ENCODE measurements around the gene ITPR1.

ITPR1 gene

DNA sequence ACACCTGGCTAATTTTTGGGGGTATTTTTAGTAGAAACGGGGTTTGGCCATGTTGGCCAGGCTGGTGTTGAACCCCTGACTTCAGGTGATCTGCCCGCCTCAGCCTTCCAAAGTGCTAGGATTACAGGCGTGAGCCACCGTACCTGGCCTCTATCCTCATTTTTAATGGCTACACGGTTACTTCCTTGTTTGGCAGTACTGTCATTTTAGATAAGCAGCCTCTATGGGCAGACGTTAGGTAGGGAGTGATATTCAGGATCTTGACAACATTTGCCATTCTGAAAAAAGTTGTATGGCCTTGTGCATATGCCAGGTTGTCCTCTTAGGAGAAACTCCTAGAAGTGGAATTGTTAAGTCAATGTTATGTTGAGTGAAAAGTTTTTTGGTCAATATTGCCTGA, 141.7 kb downstream of the ITPR1 start:
- DNase-seq (ENCODE audit: extremely low read depth, low read depth) = no peak
- TF ChIP-seq, protein P1, sequence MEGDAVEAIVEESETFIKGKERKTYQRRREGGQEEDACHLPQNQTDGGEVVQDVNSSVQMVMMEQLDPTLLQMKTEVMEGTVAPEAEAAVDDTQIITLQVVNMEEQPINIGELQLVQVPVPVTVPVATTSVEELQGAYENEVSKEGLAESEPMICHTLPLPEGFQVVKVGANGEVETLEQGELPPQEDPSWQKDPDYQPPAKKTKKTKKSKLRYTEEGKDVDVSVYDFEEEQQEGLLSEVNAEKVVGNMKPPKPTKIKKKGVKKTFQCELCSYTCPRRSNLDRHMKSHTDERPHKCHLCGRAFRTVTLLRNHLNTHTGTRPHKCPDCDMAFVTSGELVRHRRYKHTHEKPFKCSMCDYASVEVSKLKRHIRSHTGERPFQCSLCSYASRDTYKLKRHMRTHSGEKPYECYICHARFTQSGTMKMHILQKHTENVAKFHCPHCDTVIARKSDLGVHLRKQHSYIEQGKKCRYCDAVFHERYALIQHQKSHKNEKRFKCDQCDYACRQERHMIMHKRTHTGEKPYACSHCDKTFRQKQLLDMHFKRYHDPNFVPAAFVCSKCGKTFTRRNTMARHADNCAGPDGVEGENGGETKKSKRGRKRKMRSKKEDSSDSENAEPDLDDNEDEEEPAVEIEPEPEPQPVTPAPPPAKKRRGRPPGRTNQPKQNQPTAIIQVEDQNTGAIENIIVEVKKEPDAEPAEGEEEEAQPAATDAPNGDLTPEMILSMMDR (IDR thresholded peaks at IDR 0.05; ENCODE audit: low read depth, low read length) = no peak

DNA sequence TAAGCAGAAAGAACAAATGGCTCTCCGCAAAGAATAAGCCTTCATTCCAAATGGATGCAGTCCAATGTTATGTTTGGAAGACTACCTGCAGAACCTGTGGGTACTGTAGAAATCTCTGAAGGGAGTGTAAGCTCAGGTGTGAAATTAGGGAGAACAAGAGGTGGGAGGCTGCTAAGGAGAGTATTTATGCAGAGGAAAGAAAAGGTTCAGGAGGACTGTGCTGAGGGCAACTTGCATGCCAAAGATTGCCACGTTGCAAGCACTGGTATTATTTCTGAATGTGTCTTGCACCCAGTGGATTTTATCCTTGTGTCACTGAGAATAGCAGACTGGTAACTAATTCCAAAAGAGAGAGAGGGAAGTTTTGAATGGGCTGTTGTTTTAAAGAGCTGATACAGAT, 144.1 kb downstream of the ITPR1 start:
- TF ChIP-seq, protein P1 (IDR thresholded peaks at IDR 0.05; ENCODE audit: low read depth, low read length) = no peak
- DNase-seq (ENCODE audit: extremely low read depth, low read depth) = no peak

DNA sequence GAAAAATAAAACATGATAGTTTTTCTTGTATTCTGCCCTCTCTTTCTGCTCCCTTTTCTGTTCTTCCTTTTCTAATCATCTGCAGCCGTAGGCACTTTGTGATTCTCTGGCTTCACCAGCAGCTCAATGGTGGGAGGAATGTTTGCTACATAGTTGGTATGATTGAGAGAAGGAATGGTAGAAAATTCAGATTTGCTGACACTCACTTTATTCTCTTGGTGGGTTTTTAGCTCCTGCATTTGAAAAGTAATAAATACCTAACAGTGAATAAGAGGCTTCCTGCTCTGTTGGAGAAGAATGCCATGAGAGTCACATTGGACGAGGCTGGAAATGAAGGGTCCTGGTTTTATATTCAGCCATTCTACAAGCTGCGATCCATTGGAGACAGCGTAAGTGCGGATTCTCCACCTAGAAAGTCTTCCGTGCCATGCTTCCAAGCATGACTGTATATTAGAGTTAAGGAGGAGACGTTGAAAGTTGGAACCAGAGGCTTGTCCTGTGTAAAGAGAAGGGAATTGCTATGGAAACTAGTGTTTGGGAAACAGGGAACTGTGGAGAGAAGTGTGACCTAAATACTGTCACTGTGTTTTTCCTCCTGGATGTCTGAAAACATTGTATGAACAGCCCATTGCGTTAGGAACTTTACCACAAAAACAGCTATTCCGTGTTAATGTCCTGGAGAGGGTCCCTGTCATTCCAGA, 148.9 kb downstream of the ITPR1 start:
- DNase-seq (ENCODE audit: extremely low read depth, low read depth) = no peak
- TF ChIP-seq, protein P1 (IDR thresholded peaks at IDR 0.05; ENCODE audit: low read depth, low read length) = no peak

DNA sequence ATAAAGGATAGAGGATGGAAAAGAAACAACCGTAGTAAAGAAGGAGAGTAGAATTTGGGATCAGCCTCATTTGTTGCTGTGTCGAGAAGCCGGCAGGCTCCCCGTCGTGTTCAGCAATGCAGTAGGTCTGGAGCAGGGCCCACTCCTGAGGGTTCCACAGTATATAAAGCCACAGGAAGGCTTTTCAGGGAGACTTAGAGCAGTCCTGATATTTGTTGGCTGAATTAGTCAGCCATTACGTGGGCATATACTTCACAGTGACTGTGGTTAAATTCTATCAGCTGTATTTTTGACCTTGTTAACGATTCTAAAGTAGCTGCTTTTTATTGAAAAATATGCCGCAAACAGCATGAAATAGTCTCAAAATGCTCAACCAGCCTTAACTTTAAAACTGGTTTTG, 149.5 kb downstream of the ITPR1 start:
- TF ChIP-seq, protein P1 (IDR thresholded peaks at IDR 0.05; ENCODE audit: low read depth, low read length) = no peak
- no peak for DNase-seq (ENCODE audit: extremely low read depth, low read depth)

DNA sequence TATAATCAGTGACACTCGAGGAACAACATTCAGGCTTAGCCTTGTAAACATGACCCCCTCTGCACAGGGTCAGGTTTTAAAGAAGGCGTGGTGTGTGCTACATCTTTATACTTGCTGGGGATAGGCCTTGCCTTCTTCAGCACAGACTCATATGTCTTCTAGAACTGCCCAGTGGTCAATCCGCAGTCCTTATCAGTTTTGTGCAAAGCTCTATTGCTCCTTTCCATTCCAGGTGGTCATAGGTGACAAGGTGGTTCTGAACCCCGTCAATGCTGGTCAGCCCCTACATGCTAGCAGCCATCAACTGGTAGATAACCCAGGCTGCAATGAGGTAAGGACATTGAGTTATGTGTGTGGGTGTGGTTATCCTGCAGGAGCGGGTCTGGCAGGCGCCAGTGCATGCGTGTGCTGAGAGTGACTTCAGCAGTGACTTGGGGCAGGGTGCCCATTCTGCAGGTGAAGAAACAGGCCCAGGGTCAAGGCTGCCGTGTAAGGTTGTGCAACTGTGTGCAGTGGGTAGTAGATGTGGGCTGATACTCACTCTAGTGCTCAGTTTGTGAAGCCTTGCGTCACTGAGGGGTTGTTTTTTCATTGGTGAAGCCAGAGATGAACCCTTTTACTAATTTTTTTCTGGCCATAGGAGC, 150.9 kb downstream of the ITPR1 start:
- DNase-seq (ENCODE audit: extremely low read depth, low read depth) = no peak

DNA sequence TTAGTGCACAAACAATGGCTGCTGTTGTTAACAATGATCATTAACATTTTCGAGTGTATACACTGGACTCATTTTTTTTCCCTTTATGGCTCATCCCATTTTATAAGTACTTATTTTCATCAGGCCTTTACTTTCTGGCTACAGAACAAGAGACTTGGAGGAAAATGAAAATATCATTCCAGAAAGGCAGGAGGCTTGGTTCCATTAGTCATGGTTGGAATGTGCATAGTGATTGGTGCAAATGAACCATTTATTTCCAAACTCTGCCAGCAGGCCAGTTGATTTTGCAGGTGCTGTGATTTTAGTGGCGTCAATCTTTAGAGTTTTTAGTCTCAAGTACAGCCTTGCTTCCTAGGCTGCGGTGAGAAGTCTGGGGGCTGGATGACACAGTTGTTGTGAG, 151.8 kb downstream of the ITPR1 start:
- TF ChIP-seq, protein P1 (IDR thresholded peaks at IDR 0.05; ENCODE audit: low read depth, low read length) = no peak
- DNase-seq (ENCODE audit: extremely low read depth, low read depth) = no peak

More for the DNA sequence above, 150.9 kb downstream of the ITPR1 start:
- TF ChIP-seq, protein P1 (IDR thresholded peaks at IDR 0.05; ENCODE audit: low read depth, low read length) = no peak

DNA sequence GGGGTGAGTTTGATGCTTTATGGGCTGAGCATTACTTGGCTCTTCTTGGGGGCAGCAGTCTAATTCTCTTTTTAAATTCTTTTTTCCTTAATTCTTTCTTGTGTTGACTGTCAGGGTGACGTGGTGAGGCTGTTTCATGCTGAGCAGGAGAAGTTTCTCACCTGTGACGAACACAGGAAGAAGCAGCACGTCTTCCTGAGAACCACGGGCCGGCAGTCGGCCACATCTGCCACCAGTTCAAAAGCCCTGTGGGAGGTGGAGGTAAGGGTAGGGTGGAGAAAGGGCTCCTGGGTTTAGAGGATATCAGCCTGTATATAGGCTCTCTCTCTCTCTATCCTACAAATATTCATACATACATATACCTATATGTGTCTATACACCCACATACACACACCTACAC, 152.3 kb downstream of the ITPR1 start:
- TF ChIP-seq, protein P1 (IDR thresholded peaks at IDR 0.05; ENCODE audit: low read depth, low read length) = no peak
- DNase-seq (ENCODE audit: extremely low read depth, low read depth) = no peak
